ENCODE measurements around the gene TRMT1L. TPM values are rescaled to one million over a fixed set of nuclear protein-coding genes. Genes with fewer than 3 reads are reported as not detected.

Gene TRMT1L
- polyA plus RNA-seq, 3 donors: 5.0 to 11.5 (median 7.4) TPM

- Histone ChIP-seq H3K4me3 (replicated peaks in 1 of 3; ENCODE audit: low read depth in 2 of 3, low read length in 3 of 3) (no peak overlapping the region), H3K9me3 (replicated peaks in 1 of 2; ENCODE audit: control insufficient read depth in 1 of 2, insufficient read depth in 1 of 2, low read length in 2 of 2) (no peaks in the 10 kb centered on the region), H3K79me2 (ENCODE audit: insufficient read depth, low read length) (peaks cover 39% of the 10 kb centered on the region), H3K27me3 (ENCODE audit: control insufficient read depth in 2 of 2, insufficient read depth in 2 of 2, low read length in 2 of 2) (no peaks in the 10 kb centered on the region), H3K36me3 (replicated peaks in 1 of 2; ENCODE audit: control insufficient read depth in 1 of 2, insufficient read depth in 2 of 2, low read length in 2 of 2) (peaks cover 30 to 51% of the 10 kb centered on the region in 2 donors), H4K20me1 (ENCODE audit: insufficient read depth, low read length) (peaks cover 68% of the 10 kb centered on the region), H3K27ac (ENCODE audit: low read depth in 1 of 2, low read length in 2 of 2) (no peak overlapping the region), H3K9ac (ENCODE audit: insufficient read depth, low read length, poor library complexity, severe bottlenecking) (no peak overlapping the region), H3K4me2 (replicated peaks; ENCODE audit: extremely low read depth, low read length, poor library complexity, severe bottlenecking) (no peak overlapping the region), H2AFZ (ENCODE audit: insufficient read depth, low read depth, low read length, poor library complexity, severe bottlenecking) (no peak overlapping the region), H3K4me1 (ENCODE audit: control insufficient read depth in 1 of 2, insufficient read depth in 2 of 2, low read length in 2 of 2) (no peaks in the 10 kb centered on the region)
- no peak overlapping the region for H3K27ac Mint-ChIP-seq
- DNase-seq: no peak
- H3K9me3 Mint-ChIP-seq: peaks cover 2 to 8% (median 4%) of the 10 kb centered on the region in 7 donors
- no peaks in the 10 kb centered on the region for H3K27me3 Mint-ChIP-seq (ENCODE audit: low read depth in 3 of 3)
- no peak overlapping the region for H3K4me3 Mint-ChIP-seq
- no peak for TF ChIP-seq CTCF (IDR thresholded peaks at IDR 0.05)
- H3K4me1 Mint-ChIP-seq: peaks cover 8% of the 10 kb centered on the region
- intact Hi-C loops (cut with micrococcal nuclease): no loop called here
- H3K36me3 Mint-ChIP-seq: peaks cover 30 to 50% of the 10 kb centered on the region in 2 donors
These were observed 69.0 kb downstream of the TRMT1L start for GRCh38 chr1:185087746-185088145.

- WGBS (ENCODE audit: insufficient coverage): no CpG with 5 or more reads among the region's 1 CpG
- Mint-ChIP-seq H3K4me3 (no peak overlapping the region), H3K36me3 (peaks cover 28 to 47% of the 10 kb centered on the region in 2 donors), H3K9me3 (peaks cover 2 to 8% (median 4%) of the 10 kb centered on the region in 7 donors), H3K27ac (no peak overlapping the region), H3K27me3 (ENCODE audit: low read depth in 3 of 3) (no peaks in the 10 kb centered on the region), H3K4me1 (peaks cover 8% of the 10 kb centered on the region)
- Histone ChIP-seq H3K4me2 (replicated peaks; ENCODE audit: extremely low read depth, low read length, poor library complexity, severe bottlenecking) (no peak overlapping the region), H3K4me3 (replicated peaks in 1 of 3; ENCODE audit: low read depth in 2 of 3, low read length in 3 of 3) (no peak overlapping the region), H3K27ac (ENCODE audit: low read depth in 1 of 2, low read length in 2 of 2) (no peak overlapping the region), H4K20me1 (ENCODE audit: insufficient read depth, low read length) (peaks cover 75% of the 10 kb centered on the region), H3K4me1 (ENCODE audit: control insufficient read depth in 1 of 2, insufficient read depth in 2 of 2, low read length in 2 of 2) (no peaks in the 10 kb centered on the region), H3K27me3 (ENCODE audit: control insufficient read depth in 2 of 2, insufficient read depth in 2 of 2, low read length in 2 of 2) (no peaks in the 10 kb centered on the region), H3K36me3 (replicated peaks in 1 of 2; ENCODE audit: control insufficient read depth in 1 of 2, insufficient read depth in 2 of 2, low read length in 2 of 2) (peaks cover 27 to 47% of the 10 kb centered on the region in 2 donors), H2AFZ (ENCODE audit: insufficient read depth, low read depth, low read length, poor library complexity, severe bottlenecking) (no peak overlapping the region), H3K9ac (ENCODE audit: insufficient read depth, low read length, poor library complexity, severe bottlenecking) (no peak overlapping the region), H3K9me3 (replicated peaks in 1 of 2; ENCODE audit: control insufficient read depth in 1 of 2, insufficient read depth in 1 of 2, low read length in 2 of 2) (no peaks in the 10 kb centered on the region), H3K79me2 (ENCODE audit: insufficient read depth, low read length) (peaks cover 45% of the 10 kb centered on the region)
- DNase-seq: no peak
- TF ChIP-seq CTCF (IDR thresholded peaks at IDR 0.05): no peak
- intact Hi-C loops (cut with micrococcal nuclease): no loop called here
These were observed 69.7 kb downstream of the TRMT1L start for GRCh38 chr1:185087101-185087500.

Measured in CD14-positive monocyte (primary cell).